Left forelimb (tissue), 1 donor: Measurements from ENCODE around the gene TPCN2.

Experiments used
- DNase-seq: peaks from one replicate; pipeline ENCODE4 v3.0.0-alpha.2; 2018; ENCODE audit warnings: low spot score

The TPCN2 gene

DNA sequence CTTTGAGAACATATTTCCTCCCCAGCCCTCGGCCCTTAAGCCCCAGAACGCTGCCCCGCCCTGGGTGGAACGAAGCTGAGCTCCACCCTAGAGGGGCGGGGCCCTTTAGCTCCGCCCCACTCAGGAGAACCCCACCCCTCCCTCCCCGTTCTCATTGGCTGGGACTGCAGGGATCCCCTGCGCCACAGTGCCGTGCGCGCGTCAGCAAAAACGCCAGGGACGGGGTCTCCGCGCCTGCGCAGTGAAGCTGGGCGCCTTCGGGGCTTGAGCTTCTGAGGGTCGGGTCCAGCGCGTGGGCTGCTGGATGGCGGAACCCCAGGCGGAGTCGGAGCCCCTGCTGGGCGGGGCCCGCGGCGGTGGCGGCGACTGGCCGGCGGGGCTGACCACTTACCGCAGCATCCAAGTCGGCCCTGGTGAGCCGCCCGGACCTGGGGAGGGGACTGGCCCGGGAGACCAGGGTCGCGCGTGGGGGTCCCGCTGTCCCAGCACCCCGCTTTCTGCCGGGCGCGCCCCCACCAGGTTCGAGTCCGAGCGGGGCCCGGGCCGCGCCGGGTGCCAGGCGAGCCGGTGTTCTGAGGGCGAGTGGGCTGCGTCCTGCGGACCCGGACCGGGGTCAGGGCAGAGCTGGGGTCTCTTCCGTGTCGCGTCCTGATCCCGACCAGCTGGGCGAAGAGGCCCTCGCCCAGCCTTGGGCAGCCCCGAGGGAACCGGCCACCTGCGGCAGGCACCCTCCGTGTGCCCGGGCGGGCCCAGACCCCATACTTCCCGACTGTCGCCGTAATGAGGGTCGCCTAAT is at the start of gene TPCN2:
TPCN2 (plus strand) TSS at position 239 of the 796 bp plus-strand sequence; CDS start at position 305, 66 bp downstream.
- DNase-seq, result peak; percentile 94

DNA sequence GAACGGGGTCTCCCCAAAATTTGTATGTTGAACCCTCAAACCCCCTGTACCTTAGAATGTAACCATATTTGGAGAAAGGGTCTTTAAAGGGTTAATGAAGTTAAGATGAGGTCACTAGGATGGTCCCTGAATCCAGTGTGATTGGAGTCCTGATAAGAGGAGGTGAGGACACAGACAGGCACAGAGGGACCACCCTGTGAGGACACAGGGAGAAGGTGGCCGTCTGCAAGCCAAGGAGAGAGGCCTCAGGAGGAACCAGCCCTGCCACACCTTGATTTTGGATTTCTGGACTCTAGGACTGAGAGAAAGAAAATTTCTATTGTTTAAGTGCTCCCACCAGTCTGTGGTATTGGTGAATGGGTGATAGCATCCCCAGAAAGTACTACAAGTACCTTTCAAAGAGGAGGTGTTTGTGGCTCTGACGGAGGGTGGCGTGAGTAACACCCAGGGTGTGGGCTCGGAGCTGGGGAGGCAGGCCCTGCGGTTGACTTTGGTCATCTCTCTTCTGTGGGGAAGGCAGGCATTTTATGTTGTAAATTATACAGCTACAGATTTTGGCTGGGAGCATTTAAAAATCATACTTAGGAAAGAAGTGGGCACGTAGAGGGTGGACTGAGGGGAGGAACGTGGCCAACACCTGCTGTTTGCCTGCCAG is 49.5 kb upstream of the TPCN2 start:
- DNase-seq, result peak; percentile 42

GRCh38 chr11:68999748-69000355 is 48.9 kb upstream of the TPCN2 start:
- DNase-seq, result peak; percentile 34

DNA sequence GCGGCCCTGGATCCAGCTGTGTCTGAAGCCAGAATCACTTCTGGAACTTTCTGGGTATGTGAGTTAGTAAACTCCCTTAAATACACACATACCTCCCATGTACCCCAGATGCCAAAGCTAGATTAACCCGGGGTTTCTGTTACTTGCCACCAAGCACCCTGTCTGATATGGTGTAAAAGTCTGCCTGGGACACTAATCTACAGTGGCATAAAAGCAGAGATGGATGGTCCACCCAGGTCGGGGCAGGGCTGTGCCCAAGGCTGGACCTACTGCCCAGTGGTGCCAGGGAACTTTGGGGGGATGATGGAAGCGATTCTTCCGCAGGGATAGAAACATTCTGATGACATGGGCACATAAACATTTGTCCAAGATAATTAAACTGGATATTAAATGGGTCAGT is 48.3 kb upstream of the TPCN2 start:
- peak; percentile 60 for DNase-seq

GRCh38 chr11:69000831-69001242 is 47.9 kb upstream of the TPCN2 start:
- peak; percentile 69 for DNase-seq

GRCh38 chr11:69001243-69002081 is 47.3 kb upstream of the TPCN2 start:
- DNase-seq, result peak; percentile 66

DNA sequence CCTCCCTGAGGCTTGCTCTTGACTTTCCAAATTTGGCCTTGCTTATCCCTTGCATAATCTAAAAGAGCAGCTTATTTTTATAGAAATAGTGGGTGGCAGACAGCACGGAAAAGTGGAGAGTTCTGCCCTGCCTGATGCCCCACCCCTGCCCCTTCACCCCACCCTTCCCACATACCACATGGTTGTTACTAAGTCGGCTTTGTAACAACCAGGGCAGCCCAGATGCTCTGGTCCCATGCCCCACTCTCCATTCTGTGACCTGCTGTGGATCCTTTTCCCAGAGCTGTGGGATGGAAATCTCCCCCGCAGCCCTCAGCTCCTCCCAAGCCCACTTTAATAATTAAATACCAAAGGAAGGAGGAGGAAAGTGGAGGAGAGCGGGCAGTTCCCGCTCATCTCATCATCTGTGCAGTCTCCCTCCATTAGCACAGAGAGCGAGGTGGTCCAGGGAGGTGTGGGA is 46.6 kb upstream of the TPCN2 start:
- peak; percentile 33 for DNase-seq

GRCh38 chr11:69002570-69003231 is 46.0 kb upstream of the TPCN2 start:
- peak; percentile 58 for DNase-seq

- peak; percentile 61 for DNase-seq
Observed at GRCh38 chr11:69003301-69003865, 45.3 kb upstream of the TPCN2 start.

- peak; percentile 63 for DNase-seq
Observed at GRCh38 chr11:69003866-69004367, 44.8 kb upstream of the TPCN2 start.

GRCh38 chr11:69004411-69005182 is 44.1 kb upstream of the TPCN2 start:
- DNase-seq, result peak; percentile 55

DNA sequence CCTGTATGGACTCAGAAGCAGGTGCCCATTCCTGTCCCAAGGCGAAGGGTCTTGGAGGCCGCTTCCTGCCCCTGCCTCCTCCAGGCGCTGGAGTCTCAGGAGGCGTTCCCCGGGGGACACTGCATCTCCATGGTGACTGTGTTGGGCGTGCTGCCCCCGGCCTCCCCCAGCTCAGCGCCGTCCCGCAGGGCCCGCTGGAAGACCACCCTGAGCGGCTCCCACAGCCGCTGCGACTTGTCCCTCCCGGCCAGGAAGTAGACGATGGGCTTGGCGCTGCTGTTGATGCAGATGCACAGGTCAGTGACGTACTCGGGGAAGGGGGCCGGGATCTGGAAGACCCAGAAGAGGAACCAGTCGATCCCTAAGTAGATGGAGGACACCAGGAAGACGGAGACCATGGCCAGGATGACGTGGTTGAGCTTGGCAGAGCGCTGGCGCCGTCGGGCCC is 43.5 kb upstream of the TPCN2 start:
- DNase-seq, result peak; percentile 59

DNA sequence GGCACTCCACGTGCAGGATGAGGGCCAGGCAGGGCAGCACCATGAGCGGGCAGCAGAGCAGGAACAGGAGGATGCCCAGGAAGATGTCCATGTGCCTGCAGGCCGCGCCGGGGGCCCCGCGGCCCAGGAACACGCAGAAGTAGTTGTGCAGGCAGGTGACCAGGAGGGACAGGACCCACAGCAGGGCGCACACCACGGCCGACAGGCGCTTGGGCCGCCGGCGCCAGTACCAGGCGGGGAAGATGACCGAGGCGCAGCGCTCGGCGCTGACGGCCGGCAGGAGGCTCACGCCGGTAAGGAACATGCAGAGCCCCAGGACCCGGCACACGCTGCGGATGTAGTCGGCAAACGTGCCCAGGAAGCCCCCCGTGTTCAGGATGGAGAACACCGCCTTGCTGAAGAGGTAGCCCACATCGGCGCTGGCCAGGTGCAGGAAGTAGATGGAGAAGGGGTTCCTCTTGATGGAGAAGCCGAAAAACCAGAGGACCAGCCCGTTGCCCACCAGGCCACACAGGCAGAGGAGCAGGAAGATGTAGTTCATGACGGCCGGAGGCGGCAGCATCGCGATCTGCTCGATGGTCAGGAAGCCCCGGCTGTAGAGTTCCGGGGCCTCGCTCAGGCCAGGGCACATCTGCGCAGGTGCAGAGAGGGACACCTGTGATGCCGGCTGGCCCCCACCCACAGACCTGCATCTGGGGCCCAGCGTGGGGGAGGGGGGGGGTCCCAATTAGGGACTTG is 42.9 kb upstream of the TPCN2 start:
- DNase-seq, result peak; percentile 62

DNA sequence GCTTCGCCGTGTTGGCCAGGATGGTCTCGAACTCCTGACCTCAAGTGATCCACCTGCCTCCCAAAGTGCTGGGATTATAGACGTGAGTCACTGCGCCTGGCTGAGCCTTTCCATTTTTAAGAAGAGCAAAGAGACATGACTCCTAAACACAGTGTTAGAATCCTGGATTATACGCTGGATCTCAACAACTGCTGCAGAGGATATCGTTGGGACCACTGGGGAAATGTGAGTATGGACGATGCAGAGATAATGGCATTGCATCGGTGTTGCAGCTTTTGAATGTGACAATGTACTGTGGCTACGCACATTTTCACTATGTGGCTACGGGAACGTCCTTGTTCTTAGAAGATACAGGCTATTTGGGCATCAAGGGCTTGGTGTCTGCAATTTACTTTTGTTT is 41.9 kb upstream of the TPCN2 start:
- no peak for DNase-seq

DNA sequence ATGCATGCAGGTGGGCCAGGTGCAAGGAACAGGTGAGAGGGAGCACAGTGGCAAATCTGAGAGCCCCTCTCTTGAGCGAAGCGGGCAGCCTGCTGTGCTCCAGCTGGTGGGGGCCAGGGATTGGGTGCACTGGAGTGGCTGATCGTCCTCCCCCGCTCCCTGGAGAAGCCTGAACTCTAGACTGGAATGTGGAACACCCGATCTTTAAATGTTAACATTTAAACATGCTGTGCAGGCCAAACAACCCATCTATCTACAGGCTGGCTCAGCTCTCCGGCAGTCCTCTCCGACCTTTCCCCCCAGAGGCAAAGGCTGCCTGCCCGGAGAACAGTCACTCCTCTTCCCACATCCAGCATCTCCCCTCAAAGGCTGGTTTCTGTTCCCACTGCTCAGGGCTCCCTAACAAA is 40.8 kb upstream of the TPCN2 start:
- DNase-seq, result no peak

DNA sequence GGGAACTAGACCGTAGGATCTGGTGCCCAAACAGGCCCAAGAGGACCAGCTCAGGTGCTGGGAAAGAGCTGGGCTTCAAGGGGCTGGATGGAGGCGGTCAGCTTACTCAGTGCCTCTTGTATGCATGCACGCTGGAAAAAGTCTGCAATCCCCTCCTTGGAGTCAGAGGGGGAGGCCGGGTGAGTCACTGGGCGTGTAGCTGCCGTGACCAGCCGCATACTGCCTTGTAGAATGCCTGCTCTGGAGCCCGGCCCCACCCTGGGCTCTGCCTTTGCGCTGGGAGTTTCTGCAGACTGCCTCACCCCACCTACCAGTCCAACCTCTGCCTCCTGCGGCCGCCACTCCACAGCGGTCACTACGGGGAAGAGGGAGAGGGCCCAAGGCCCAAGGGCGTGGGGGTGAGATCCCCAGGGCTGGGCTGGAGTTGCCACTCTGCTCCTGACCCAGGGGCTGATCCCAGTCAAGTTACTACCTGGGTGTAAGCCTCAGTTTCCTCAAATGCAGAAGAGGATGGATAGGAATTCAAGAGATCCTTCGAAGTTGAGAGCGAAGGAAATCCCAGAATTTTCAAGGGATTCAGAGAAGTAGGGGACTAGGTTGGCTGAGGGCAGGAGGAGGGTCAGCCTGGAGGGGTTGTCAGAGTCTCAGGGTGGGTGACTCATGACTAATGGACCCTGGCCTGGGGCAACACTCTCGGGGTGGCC is 39.8 kb upstream of the TPCN2 start:
- peak; percentile 80 for DNase-seq

GRCh38 chr11:69009441-69010211 is 39.1 kb upstream of the TPCN2 start:
- DNase-seq, result peak; percentile 65

GRCh38 chr11:69010361-69010891 is 38.3 kb upstream of the TPCN2 start:
- DNase-seq, result no peak
